AG08395 (cell line): ENCODE measurements around the gene PBOV1.

Experiments used
- DNase-seq: peaks from one replicate; pipeline ENCODE4 v3.0.0; 2012; ENCODE audit warnings: mixed read lengths, low spot score

The PBOV1 gene

GRCh38 chr6:138218449-138218848 lies at the start of gene PBOV1:
Gene PBOV1 (minus strand): TSS chr6:138218491. CDS start chr6:138218395, 96 bp downstream.
- DNase-seq: no peak

GRCh38 chr6:138266095-138266494 lies 47.8 kb upstream of the PBOV1 start:
- DNase-seq: no peak

- DNase-seq: no peak
Observed at GRCh38 chr6:138264372-138264880, 46.1 kb upstream of the PBOV1 start.

- no peak for DNase-seq
Observed at GRCh38 chr6:138263963-138264362, 45.7 kb upstream of the PBOV1 start.

GRCh38 chr6:138261116-138261780 lies 43.0 kb upstream of the PBOV1 start:
- DNase-seq: no peak

GRCh38 chr6:138258991-138259390 lies 40.7 kb upstream of the PBOV1 start:
- no peak for DNase-seq

- no peak for DNase-seq
Observed at GRCh38 chr6:138258197-138258596, 39.9 kb upstream of the PBOV1 start.

- DNase-seq: no peak
Observed at GRCh38 chr6:138257638-138258040, 39.3 kb upstream of the PBOV1 start.

GRCh38 chr6:138255443-138255842 lies 37.2 kb upstream of the PBOV1 start:
- no peak for DNase-seq

GRCh38 chr6:138253731-138254130 lies 35.4 kb upstream of the PBOV1 start:
- DNase-seq: no peak

- peak; percentile 78 for DNase-seq
Observed at GRCh38 chr6:138250513-138251247, 32.4 kb upstream of the PBOV1 start.

GRCh38 chr6:138250053-138250452 lies 31.8 kb upstream of the PBOV1 start:
- no peak for DNase-seq

- no peak for DNase-seq
Observed at GRCh38 chr6:138248878-138249277, 30.6 kb upstream of the PBOV1 start.

- DNase-seq: no peak
Observed at GRCh38 chr6:138248011-138248410, 29.7 kb upstream of the PBOV1 start.

- DNase-seq: no peak
Observed at GRCh38 chr6:138246650-138247440, 28.6 kb upstream of the PBOV1 start.

- no peak for DNase-seq
Observed at GRCh38 chr6:138245751-138246150, 27.5 kb upstream of the PBOV1 start.

GRCh38 chr6:138242987-138243592 lies 24.8 kb upstream of the PBOV1 start:
- DNase-seq: no peak

- no peak for DNase-seq
Observed at GRCh38 chr6:138241934-138242333, 23.6 kb upstream of the PBOV1 start.

GRCh38 chr6:138241381-138241780 lies 23.1 kb upstream of the PBOV1 start:
- no peak for DNase-seq

- DNase-seq: peak; percentile 22
Observed at GRCh38 chr6:138240476-138241245, 22.4 kb upstream of the PBOV1 start.

- DNase-seq: no peak
Observed at GRCh38 chr6:138239774-138240173, 21.5 kb upstream of the PBOV1 start.
